H1 (cell line): ENCODE data around the gene FAM50B. TPM values are rescaled to one million over a fixed set of nuclear protein-coding genes. Genes with fewer than 3 reads are reported as not detected.

Experiments used
- CTCF ChIA-PET: fragments of 300-600 bp; sonication (Branson Sonifier 250); formaldehyde crosslinking; loops from one replicate; lab custom pipeline; 2021; ENCODE audit not compliant: partially characterized antibody; lab: Charles Lee
- POLR2A ChIA-PET: fragments of 300-600 bp; sonication (Branson Sonifier 250); formaldehyde crosslinking; loops from one replicate; lab custom pipeline; 2021; ENCODE audit warnings: inconsistent platforms; ENCODE audit not compliant: partially characterized antibody; lab: Charles Lee
- DNase-seq, 2 experiments: peaks; one replicate each; pipeline versions ENCODE4 v3.0.0 to v3.0.0-alpha.2; 2010 to 2022; ENCODE audit warnings: low spot score in 2 of 2, low read depth in 1 of 2, mixed read lengths in 1 of 2
- FAIRE-seq: peaks from 2 replicates; lab custom pipeline; 2011; peaks lifted over from hg19 to GRCh38; lab: Jason Lieb, UNC
- H2AFZ ChIP-seq: 2 replicates; pipeline ENCODE4 v1.8.1; 2012; ENCODE audit warnings: low read length, inconsistent platforms
- H2AK5ac ChIP-seq: 2 replicates; pipeline ENCODE4 v1.6.1; 2013; ENCODE audit warnings: low read depth, low read length
- H2BK120ac ChIP-seq: replicated peaks from 2 replicates; pipeline ENCODE3; 2013; ENCODE audit warnings: low read depth, low read length, inconsistent platforms
- H2BK12ac ChIP-seq: 2 replicates; pipeline ENCODE4 v1.6.1; 2013; ENCODE audit warnings: low read depth, low read length
- H2BK15ac ChIP-seq: 2 replicates; pipeline ENCODE4 v1.6.1; 2013; ENCODE audit warnings: low read length
- H2BK20ac ChIP-seq: 2 replicates; pipeline ENCODE4 v1.6.1; 2013; ENCODE audit warnings: low read length
- H2BK5ac ChIP-seq: 2 replicates; pipeline ENCODE4 v1.6.1; 2013; ENCODE audit warnings: low read depth, low read length
- H3K14ac ChIP-seq: 2 replicates; pipeline ENCODE4 v1.6.1; 2013; ENCODE audit warnings: inconsistent platforms; ENCODE audit not compliant: insufficient read length
- H3K18ac ChIP-seq: 2 replicates; pipeline ENCODE4 v1.6.1; 2013; ENCODE audit warnings: low read length; ENCODE audit errors: extremely low read depth
- H3K23ac ChIP-seq: 2 replicates; pipeline ENCODE4 v1.6.1; 2013; ENCODE audit warnings: inconsistent platforms; ENCODE audit not compliant: insufficient read length
- H3K23me2 ChIP-seq: 2 replicates; pipeline ENCODE4 v1.6.1; 2013; ENCODE audit warnings: low read depth, low read length
- H3K27ac ChIP-seq: 2 replicates; pipeline ENCODE4 v1.6.1; 2011; ENCODE audit warnings: low read depth, low read length, inconsistent platforms
- H3K27me3 ChIP-seq, 4 experiments: replicated peaks in 1 of 4; 1 replicate in 1 of 4; 2 replicates in 3 of 4; pipeline versions ENCODE4 v1.6.1 to v1.8.1; 2011 to 2013; ENCODE audit warnings: low read length in 3 of 4, mild to moderate bottlenecking in 3 of 4, inconsistent platforms in 2 of 4, mixed read lengths in 2 of 4, moderate library complexity in 1 of 4; ENCODE audit not compliant: control insufficient read depth in 3 of 4, insufficient read depth in 3 of 4; ENCODE audit errors: extremely low read depth in 1 of 4
- H3K36me3 ChIP-seq, 4 experiments: 2 replicates each; pipeline versions ENCODE4 v1.6.1 to v1.8.1; 2011 to 2013; ENCODE audit warnings: mild to moderate bottlenecking in 4 of 4, low read length in 3 of 4, moderate library complexity in 2 of 4, control low read depth in 1 of 4, inconsistent platforms in 1 of 4; ENCODE audit not compliant: insufficient read depth in 4 of 4, control insufficient read depth in 2 of 4
- H3K4ac ChIP-seq: replicated peaks from 2 replicates; pipeline ENCODE3; 2013; ENCODE audit warnings: low read length, low read depth, mixed read lengths, inconsistent platforms; ENCODE audit not compliant: insufficient read length
- H3K4me1 ChIP-seq, 4 experiments: replicated peaks in 1 of 4; 1 replicate in 1 of 4; 2 replicates in 3 of 4; pipeline versions ENCODE4 v1.6.1 to v1.8.1; 2011 to 2013; ENCODE audit warnings: low read length in 3 of 4, inconsistent platforms in 2 of 4, mixed read lengths in 1 of 4; ENCODE audit not compliant: insufficient read depth in 4 of 4, control insufficient read depth in 3 of 4
- H3K4me2 ChIP-seq, 2 experiments: 2 replicates each; pipeline versions ENCODE4 v1.6.1 to v1.8.1; 2011 to 2013; ENCODE audit warnings: low read depth in 2 of 2, low read length in 2 of 2, control low read depth in 1 of 2, inconsistent platforms in 1 of 2, mild to moderate bottlenecking in 1 of 2; ENCODE audit not compliant: insufficient read depth in 1 of 2
- H3K4me3 ChIP-seq, 4 experiments: fragments of 200-600, 300-600 bp in 1 of 4; sonication (generic), shearing (Covaris generic), sonication (Bioruptor Twin) in 1 of 4; 2 replicates each; pipeline versions ENCODE4 v1.5.1 to v1.8.1; 2011 to 2016; ENCODE audit warnings: low read length in 4 of 4, low read depth in 3 of 4, control low read depth in 2 of 4, inconsistent platforms in 2 of 4, mild to moderate bottlenecking in 2 of 4, mixed read lengths in 1 of 4, moderate library complexity in 1 of 4; ENCODE audit not compliant: insufficient read depth in 2 of 4; ENCODE audit errors: extremely low read depth in 1 of 4
- H3K56ac ChIP-seq: replicated peaks from 2 replicates; pipeline ENCODE3; 2013; ENCODE audit warnings: low read depth, mild to moderate bottlenecking, mixed read lengths, low read length, inconsistent platforms; ENCODE audit not compliant: insufficient read length
- H3K79me1 ChIP-seq: 2 replicates; pipeline ENCODE4 v1.6.1; 2013; ENCODE audit warnings: low read depth, low read length, control low read depth
- H3K79me2 ChIP-seq, 2 experiments: 2 replicates each; pipeline versions ENCODE4 v1.6.1 to v1.8.1; 2012 to 2013; ENCODE audit warnings: low read length in 2 of 2, mild to moderate bottlenecking in 2 of 2, inconsistent platforms in 1 of 2; ENCODE audit not compliant: insufficient read depth in 2 of 2, control insufficient read depth in 1 of 2
- H3K9ac ChIP-seq, 4 experiments: replicated peaks in 1 of 4; 1 replicate in 1 of 4; 2 replicates in 3 of 4; pipeline versions ENCODE4 v1.6.1 to v1.8.1; 2011 to 2013; ENCODE audit warnings: low read depth in 3 of 4, low read length in 3 of 4, control low read depth in 2 of 4, mild to moderate bottlenecking in 2 of 4, moderate library complexity in 2 of 4, inconsistent platforms in 1 of 4; ENCODE audit errors: extremely low read depth in 1 of 4
- H3K9me3 ChIP-seq, 2 experiments: 2 replicates each; pipeline versions ENCODE4 v1.6.1 to v1.8.1; 2012 to 2013; ENCODE audit warnings: mild to moderate bottlenecking in 2 of 2, moderate library complexity in 2 of 2, control low read depth in 1 of 2, inconsistent platforms in 1 of 2, low read depth in 1 of 2, low read length in 1 of 2, mixed read lengths in 1 of 2; ENCODE audit not compliant: insufficient read depth in 2 of 2
- H4K20me1 ChIP-seq, 2 experiments: replicated peaks in 1 of 2; 2 replicates each; pipeline versions ENCODE3 to v1.8.1; 2011 to 2013; ENCODE audit warnings: inconsistent platforms in 2 of 2, low read length in 2 of 2, mild to moderate bottlenecking in 1 of 2; ENCODE audit not compliant: insufficient read depth in 2 of 2, control insufficient read depth in 1 of 2
- H4K5ac ChIP-seq: 2 replicates; pipeline ENCODE4 v1.6.1; 2013; ENCODE audit warnings: low read length, low read depth, mixed read lengths, inconsistent platforms; ENCODE audit not compliant: insufficient read length
- H4K8ac ChIP-seq: 2 replicates; pipeline ENCODE4 v1.8.0; 2013; ENCODE audit warnings: mild to moderate bottlenecking, moderate library complexity, low read length, inconsistent platforms; ENCODE audit not compliant: insufficient read depth; ENCODE audit errors: extremely low read depth
- H4K91ac ChIP-seq: replicated peaks from 2 replicates; pipeline ENCODE3; 2013; ENCODE audit warnings: low read length, mixed read lengths, inconsistent platforms; ENCODE audit not compliant: insufficient read length
- ATF2 ChIP-seq: IDR thresholded peaks from 2 replicates; pipeline ENCODE4 v1.6.1; 2012; ENCODE audit warnings: low read length, inconsistent platforms
- ATF3 ChIP-seq: IDR thresholded peaks from 2 replicates; pipeline ENCODE4 v1.6.1; 2011; ENCODE audit warnings: low read depth, mild to moderate bottlenecking, low read length; ENCODE audit not compliant: insufficient read depth
- CTCF ChIP-seq, 3 experiments: IDR thresholded peaks; 1 replicate in 2 of 3; 2 replicates in 1 of 3; pipeline versions ENCODE4 v1.5.1 to v1.6.1; 2011; ENCODE audit warnings: low read length in 3 of 3, mild to moderate bottlenecking in 3 of 3, inconsistent platforms in 2 of 3, low read depth in 1 of 3, moderate library complexity in 1 of 3; ENCODE audit not compliant: insufficient read depth in 1 of 3; ENCODE audit errors: control extremely low read depth in 1 of 3
- NANOG ChIP-seq: IDR thresholded peaks from 2 replicates; pipeline ENCODE4 v1.6.1; 2011; ENCODE audit warnings: low read length, low read depth, mild to moderate bottlenecking, inconsistent platforms; ENCODE audit not compliant: insufficient read depth, poor library complexity, severe bottlenecking
- RAD21 ChIP-seq, 2 experiments: IDR thresholded peaks in 1 of 2; conservative IDR thresholded peaks in 1 of 2; 2 replicates each; pipeline ENCODE4 v1.6.1; 2011; ENCODE audit warnings: low read depth in 2 of 2, low read length in 2 of 2, improper control_type of control experiment in 1 of 2, inconsistent platforms in 1 of 2, mild to moderate bottlenecking in 1 of 2, moderate library complexity in 1 of 2
- SP4 ChIP-seq: IDR thresholded peaks from 2 replicates; pipeline ENCODE4 v1.6.1; 2012; ENCODE audit warnings: low read length, inconsistent platforms
- WGBS, 2 experiments: shearing (Covaris generic) in 1 of 2; methylation state at CpG; one replicate each; pipeline versions ENCODE4 v1.1.6 to v1.1.7; 2013 to 2015; ENCODE audit warnings: low lambda C conversion rate in 2 of 2, mixed read lengths in 2 of 2, inconsistent platforms in 1 of 2, low coverage in 1 of 2, missing lambda C conversion rate in 1 of 2; ENCODE audit not compliant: insufficient replicate concordance in 2 of 2, insufficient coverage in 1 of 2, insufficient read length in 1 of 2; ENCODE audit errors: extremely low coverage in 1 of 2, missing lambda C conversion rate in 1 of 2; 5-methylcytosine and 5-hydroxymethylcytosine counted together
- polyA plus RNA-seq, 7 experiments: library from polyadenylated mRNA; depleted of rRNA in 3 of 7; stranded (reverse) in 5 of 7; unstranded in 2 of 7; fragments of >200 nt in 5 of 7; fragments of 200-250 nt in 2 of 7; gene quantifications; 1 replicate in 5 of 7; 2 replicates in 1 of 7; 4 replicates in 1 of 7; pipeline versions ENCODE4 v1.2.1 to v1.2.3, GENCODE V29; 2011 to 2013; ENCODE audit warnings: missing spikeins in 2 of 7, mixed read lengths in 2 of 7
- total RNA-seq: library from RNA; stranded (reverse); fragmentation: NEBNext Ultra II Directional; extraction: Animal tissue kit (Norgen Biotek cat#: 25700); gene quantifications from 2 replicates; pipeline ENCODE4 v1.2.1, GENCODE V29; 2021

The FAM50B gene
- total and polyA plus RNA-seq, 2 of the 8 experiments (the other 6 are each of a cell fraction or from before 2014, with no cell fraction given): 3.1 to 3.2 TPM

GRCh38 chr6:3843379-3844096 is 5.6 kb upstream of the FAM50B start:
- Histone ChIP-seq H3K18ac (no peak overlapping the region), H3K23ac (no peak overlapping the region)
- TF ChIP-seq NANOG (no peak), RAD21 (IDR thresholded peaks at IDR 0.05 in 1 of 2, conservative IDR thresholded peaks at IDR 0.05 in 1 of 2; ENCODE audit: low read depth in 2 of 2, low read length in 2 of 2) (no peak), ATF2 (no peak), CTCF (IDR thresholded peaks at IDR 0.05; ENCODE audit: control extremely low read depth in 1 of 3, insufficient read depth in 1 of 3, low read depth in 1 of 3, low read length in 3 of 3) (no peak), ATF3 (no peak), SP4 (no peak)

More at GRCh38 chr6:3843379-3844096, 5.6 kb upstream of the FAM50B start:
- H3K27me3 ChIP-seq: 0 out of 7 replicates have a peak, but pooled peaks cover 0 to 2% (median 0%) of the 10 kb centered on the region in 4 experiments
- POLR2A ChIA-PET: no interaction called here
- no peaks in the 10 kb centered on the region for H4K20me1 ChIP-seq
- no peak overlapping the region for H2BK120ac ChIP-seq
- no peak overlapping the region for H4K8ac ChIP-seq
- no peak overlapping the region for H3K14ac ChIP-seq
- H4K91ac ChIP-seq: no peak overlapping the region
- peaks cover 0 to 4% (median 2%) of the 10 kb centered on the region in 4 experiments; a peak in 4 of 7 replicates for H3K4me1 ChIP-seq
- no peak overlapping the region for H3K9ac ChIP-seq
- no peak overlapping the region for H2BK5ac ChIP-seq
- H3K4me2 ChIP-seq: no peak overlapping the region
- no peak overlapping the region for H2AFZ ChIP-seq
- no peak overlapping the region for H2BK15ac ChIP-seq
- no peak overlapping the region for H4K5ac ChIP-seq
- H2BK12ac ChIP-seq: no peak overlapping the region
- H3K56ac ChIP-seq: no peak overlapping the region
- CTCF ChIA-PET: interaction anchor here (1.1 to 1.9 kb wide), 3 partner anchors 13 to 132 kb away, joined by 3 to 6 read pairs (median 3); no protein-coding TSS in a partner anchor
- H3K27ac ChIP-seq: no peak overlapping the region
- H3K79me1 ChIP-seq: no peaks in the 10 kb centered on the region
- no peak overlapping the region for H2AK5ac ChIP-seq
- peaks cover 1% of the 10 kb centered on the region; the same call in 1 of the 2 replicates for H3K23me2 ChIP-seq
- H2BK20ac ChIP-seq: no peak overlapping the region
- H3K79me2 ChIP-seq: no peaks in the 10 kb centered on the region
- no peak for FAIRE-seq
- H3K4me3 ChIP-seq: no peak overlapping the region
- H3K36me3 ChIP-seq: no peaks in the 10 kb centered on the region
- no peak overlapping the region for H3K4ac ChIP-seq
- WGBS, 2 experiments: 76% methylated on average over 9 of the region's 9 CpGs; no CpG with 5 or more reads in 1 of the 2 experiments
- no peaks in the 10 kb centered on the region for H3K9me3 ChIP-seq
- DNase-seq: no peak
